GM12864 (cell line): ENCODE data around the gene SLC36A4.

Experiments
- DNase-seq: peaks from one replicate; pipeline ENCODE4 v3.0.0-alpha.2; 2011; ENCODE audit warnings: low read depth
- H3K4me3 ChIP-seq: 2 replicates; pipeline ENCODE4 v1.5.1; 2011; ENCODE audit warnings: mild to moderate bottlenecking, low read depth, low read length, control low read depth
- TF ChIP-seq, protein P1 (sequence below): IDR thresholded peaks from 2 replicates; pipeline ENCODE4 v1.5.1; 2011; ENCODE audit warnings: low read depth, mild to moderate bottlenecking, moderate library complexity, low read length, control low read depth, inconsistent platforms; ENCODE audit errors: missing control alignments

SLC36A4 gene

DNA sequence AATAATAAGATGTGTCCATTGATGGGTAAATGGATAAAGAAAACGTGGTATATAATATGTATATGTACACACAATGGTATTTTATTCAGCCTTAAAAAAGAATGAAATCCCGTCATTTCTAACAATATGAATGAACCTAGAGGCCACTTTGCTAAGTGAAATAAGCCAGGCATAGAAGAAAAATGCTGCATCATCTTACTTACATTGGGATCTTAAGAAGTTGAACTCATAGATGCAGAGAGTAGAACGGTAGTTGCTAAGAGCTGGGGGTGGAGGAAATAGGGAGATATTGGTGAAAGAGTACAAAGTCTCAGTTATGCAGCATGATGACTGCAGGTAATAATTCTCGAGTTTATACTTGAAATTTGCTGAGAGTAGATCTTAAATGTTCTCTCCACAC is 14.3 kb upstream of the SLC36A4 start:
- no peak for DNase-seq
- H3K4me3 ChIP-seq, result no peak overlapping the region
- TF ChIP-seq, protein P1, sequence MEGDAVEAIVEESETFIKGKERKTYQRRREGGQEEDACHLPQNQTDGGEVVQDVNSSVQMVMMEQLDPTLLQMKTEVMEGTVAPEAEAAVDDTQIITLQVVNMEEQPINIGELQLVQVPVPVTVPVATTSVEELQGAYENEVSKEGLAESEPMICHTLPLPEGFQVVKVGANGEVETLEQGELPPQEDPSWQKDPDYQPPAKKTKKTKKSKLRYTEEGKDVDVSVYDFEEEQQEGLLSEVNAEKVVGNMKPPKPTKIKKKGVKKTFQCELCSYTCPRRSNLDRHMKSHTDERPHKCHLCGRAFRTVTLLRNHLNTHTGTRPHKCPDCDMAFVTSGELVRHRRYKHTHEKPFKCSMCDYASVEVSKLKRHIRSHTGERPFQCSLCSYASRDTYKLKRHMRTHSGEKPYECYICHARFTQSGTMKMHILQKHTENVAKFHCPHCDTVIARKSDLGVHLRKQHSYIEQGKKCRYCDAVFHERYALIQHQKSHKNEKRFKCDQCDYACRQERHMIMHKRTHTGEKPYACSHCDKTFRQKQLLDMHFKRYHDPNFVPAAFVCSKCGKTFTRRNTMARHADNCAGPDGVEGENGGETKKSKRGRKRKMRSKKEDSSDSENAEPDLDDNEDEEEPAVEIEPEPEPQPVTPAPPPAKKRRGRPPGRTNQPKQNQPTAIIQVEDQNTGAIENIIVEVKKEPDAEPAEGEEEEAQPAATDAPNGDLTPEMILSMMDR, result no peak

DNA sequence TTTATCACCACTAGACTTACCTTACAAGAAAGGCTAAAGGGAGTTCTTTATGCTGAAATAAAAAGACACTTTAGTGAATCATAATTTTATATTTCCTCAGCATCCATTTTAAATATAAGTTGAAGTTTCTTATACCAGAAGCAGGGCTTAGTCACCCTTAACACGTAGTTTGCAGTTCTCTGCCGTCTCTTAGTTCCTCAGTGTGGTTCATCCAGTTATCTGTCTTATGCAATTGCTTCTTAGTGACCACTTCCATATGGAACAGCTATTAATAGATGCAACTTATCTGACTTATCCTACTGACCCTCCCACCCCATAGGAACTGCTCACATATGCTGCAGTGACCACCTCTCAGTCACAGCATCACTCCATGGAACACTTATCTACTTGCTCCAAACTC is 11.7 kb upstream of the SLC36A4 start:
- DNase-seq, result no peak
- no peak overlapping the region for H3K4me3 ChIP-seq
- TF ChIP-seq, protein P1, result no peak

DNA sequence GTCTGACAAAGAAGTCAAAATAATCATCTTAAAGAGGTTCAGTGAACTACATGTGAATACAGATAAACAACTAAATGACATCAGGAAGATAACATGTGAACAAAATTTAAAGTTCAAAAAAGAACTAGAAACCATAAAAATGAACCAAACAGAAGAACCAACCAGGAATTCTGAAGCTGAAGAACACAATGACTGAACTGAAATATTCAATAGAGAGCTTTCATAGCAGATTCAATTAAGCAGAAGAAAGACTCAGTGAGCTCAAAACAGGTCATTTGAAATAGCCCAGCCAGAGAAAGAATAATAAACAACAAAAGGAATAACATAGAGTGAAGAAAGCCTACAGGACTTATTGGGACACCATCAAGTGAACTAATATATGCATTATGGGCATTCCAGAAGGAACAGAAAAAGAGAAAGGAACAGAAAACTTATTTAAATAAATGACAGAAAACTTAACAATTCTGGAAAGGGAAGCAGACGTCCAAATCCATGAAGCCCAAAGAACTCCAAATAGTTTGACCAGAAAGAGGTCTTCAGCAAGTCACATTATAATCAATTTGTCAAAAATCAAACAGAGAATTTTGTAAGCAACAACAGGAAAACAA is 11.0 kb upstream of the SLC36A4 start:
- TF ChIP-seq, protein P1, result no peak

DNA sequence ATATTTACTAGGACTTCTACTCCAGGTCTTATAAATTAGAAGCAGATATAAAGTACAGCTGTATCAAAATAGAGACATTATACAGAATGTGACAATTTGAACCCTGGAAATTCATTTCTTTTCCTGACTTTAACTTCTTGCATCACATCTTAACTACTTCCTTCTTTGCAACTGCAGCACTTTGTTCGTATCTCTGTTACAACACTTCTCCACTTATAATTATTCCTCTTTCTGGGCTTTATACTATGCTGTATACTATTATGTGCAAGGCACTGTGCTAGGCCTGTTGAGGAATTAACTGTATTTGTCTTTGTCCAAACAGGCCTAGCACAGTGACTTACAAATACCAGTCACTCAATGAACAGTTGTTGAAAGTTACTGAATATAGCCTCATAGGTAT is 1.8 kb upstream of the SLC36A4 start:
- no peak for DNase-seq
- no peak overlapping the region for H3K4me3 ChIP-seq
- TF ChIP-seq, protein P1, result no peak

More for the DNA sequence above, 11.0 kb upstream of the SLC36A4 start:
- no peak overlapping the region for H3K4me3 ChIP-seq
- no peak for DNase-seq

DNA sequence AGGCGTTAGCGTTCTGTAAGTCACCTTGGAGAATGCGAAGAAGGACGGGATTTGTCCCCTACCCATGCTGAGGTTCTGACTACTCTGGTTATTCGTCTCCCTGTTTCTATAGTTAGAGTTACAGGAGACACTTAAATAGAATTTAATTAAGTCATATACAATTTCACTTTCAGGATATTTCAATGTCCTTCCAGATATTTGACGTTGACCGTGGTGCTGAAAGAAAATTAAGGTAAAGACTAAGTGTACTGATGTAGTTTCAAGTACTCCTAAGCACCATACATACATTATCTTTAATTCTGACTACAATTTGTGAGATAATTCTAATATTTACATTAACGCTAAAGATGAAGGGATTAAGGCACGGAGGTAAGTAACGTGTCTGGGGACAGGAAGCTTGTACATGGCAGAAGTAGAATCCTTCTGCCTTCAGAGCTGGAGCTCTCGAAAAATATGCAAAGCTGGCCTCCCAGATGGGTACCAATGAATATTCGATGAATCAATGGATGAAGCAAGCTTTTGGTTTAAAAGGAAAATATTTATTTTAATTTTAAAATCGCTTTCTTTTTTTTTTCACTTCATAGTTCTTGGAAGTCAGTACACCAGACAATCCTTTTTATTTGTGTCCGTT is 539 bp upstream of the SLC36A4 start:
- peak overlapping the region; percentile 73 for H3K4me3 ChIP-seq
- TF ChIP-seq, protein P1, result no peak
- no peak for DNase-seq

DNA sequence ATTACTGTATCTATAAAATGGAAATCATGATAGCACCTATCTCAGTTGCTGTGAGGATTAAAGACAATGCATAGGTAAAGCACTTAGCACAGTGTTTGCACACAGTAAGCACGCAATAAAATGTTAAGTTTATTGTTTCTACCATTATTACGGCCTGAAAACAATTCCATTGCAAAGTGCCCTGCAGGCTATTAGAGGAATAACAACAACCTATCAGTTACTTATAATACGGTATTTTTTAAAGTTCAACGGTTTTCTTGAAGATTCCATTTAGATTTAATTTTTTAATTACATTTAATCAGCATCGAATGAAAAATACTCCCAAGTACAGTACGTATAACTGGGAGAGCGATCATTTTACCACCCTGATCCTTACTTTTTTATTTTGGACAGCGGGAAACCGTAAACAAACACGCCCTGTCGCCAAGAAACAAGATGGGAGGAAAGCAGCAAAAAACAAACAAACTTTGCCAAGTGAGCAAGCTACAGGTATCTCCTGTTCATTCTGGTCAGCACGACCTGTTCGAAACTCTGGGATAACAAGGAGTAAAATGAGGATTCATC is 893 bp downstream of the SLC36A4 start:
- no peak for DNase-seq
- TF ChIP-seq, protein P1, result peak; percentile 31
- peak overlapping the region; percentile 73 for H3K4me3 ChIP-seq

DNA sequence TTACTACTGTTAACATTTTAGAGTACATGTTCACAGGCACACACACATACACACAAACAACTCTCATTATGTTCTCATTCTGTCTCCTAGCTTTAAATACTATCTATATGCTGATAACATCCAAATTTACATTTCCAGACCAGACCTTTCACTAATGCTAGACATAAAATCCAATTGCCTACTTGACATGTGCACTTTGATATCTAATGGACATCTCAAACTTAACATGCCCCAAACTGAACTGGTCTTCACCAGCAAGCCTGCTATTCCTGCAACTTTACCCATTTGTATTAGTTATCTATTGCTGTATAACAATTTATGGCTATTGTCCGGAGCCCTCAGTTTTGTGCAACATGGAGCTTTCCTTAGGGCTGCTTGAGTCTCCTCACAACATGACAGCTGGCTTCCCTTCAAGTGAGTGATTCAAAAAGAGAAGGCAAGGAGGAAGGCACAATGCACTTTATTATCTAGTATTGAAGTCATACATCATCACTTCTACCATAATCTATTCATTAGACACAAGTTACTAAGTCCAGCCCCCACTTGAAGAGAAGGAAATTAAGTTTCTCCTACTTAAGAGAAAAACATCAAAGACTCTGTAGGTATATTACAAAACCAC is 3.0 kb downstream of the SLC36A4 start:
- TF ChIP-seq, protein P1, result no peak
- no peak overlapping the region for H3K4me3 ChIP-seq
- no peak for DNase-seq
